Chondrocyte (in vitro differentiated cells): ENCODE measurements around the gene TMEM270. TPM values are rescaled to one million over a fixed set of nuclear protein-coding genes. Genes with fewer than 3 reads are reported as not detected.

ENCODE experiments used
- DNase-seq: peaks from one replicate; pipeline ENCODE4 v3.0.0; 2021; ENCODE audit warnings: mixed read lengths, low spot score
- H3K27ac Mint-ChIP-seq: one replicate; pipeline ENCODE4 v1.8.0; 2021; ENCODE audit warnings: mild to moderate bottlenecking, moderate library complexity, mixed read lengths; ENCODE audit not compliant: unreplicated experiment
- H3K27me3 Mint-ChIP-seq: 2 replicates; pipeline ENCODE4 v1.8.0; 2021; ENCODE audit warnings: low read depth, mixed read lengths
- H3K36me3 Mint-ChIP-seq: 2 replicates; pipeline ENCODE4 v1.8.0; 2021; ENCODE audit warnings: low read depth, mixed read lengths
- H3K4me1 Mint-ChIP-seq: 2 replicates; pipeline ENCODE4 v1.8.0; 2021; ENCODE audit warnings: low read depth, mild to moderate bottlenecking, mixed read lengths
- H3K4me3 Mint-ChIP-seq: one replicate; pipeline ENCODE4 v1.8.0; 2021; ENCODE audit warnings: mild to moderate bottlenecking, moderate library complexity, mixed read lengths; ENCODE audit not compliant: unreplicated experiment
- H3K9me3 Mint-ChIP-seq: 2 replicates; pipeline ENCODE4 v1.8.0; 2021; ENCODE audit warnings: low read depth, mixed read lengths
- total RNA-seq: library from RNA; stranded (reverse); gene quantifications from 3 replicates; pipeline ENCODE4 v1.2.1, GENCODE V29; 2021
- TF ChIP-seq, protein P1 (sequence below): fragments of 200-600 bp; sonication (generic); IDR thresholded peaks from 2 replicates; pipeline ENCODE4 v1.5.0; 2021; ENCODE audit warnings: antibody characterized with exemption, mild to moderate bottlenecking, moderate library complexity

The TMEM270 gene
- total RNA-seq, 1 donor from 2014 or later = 0.25 TPM

DNA sequence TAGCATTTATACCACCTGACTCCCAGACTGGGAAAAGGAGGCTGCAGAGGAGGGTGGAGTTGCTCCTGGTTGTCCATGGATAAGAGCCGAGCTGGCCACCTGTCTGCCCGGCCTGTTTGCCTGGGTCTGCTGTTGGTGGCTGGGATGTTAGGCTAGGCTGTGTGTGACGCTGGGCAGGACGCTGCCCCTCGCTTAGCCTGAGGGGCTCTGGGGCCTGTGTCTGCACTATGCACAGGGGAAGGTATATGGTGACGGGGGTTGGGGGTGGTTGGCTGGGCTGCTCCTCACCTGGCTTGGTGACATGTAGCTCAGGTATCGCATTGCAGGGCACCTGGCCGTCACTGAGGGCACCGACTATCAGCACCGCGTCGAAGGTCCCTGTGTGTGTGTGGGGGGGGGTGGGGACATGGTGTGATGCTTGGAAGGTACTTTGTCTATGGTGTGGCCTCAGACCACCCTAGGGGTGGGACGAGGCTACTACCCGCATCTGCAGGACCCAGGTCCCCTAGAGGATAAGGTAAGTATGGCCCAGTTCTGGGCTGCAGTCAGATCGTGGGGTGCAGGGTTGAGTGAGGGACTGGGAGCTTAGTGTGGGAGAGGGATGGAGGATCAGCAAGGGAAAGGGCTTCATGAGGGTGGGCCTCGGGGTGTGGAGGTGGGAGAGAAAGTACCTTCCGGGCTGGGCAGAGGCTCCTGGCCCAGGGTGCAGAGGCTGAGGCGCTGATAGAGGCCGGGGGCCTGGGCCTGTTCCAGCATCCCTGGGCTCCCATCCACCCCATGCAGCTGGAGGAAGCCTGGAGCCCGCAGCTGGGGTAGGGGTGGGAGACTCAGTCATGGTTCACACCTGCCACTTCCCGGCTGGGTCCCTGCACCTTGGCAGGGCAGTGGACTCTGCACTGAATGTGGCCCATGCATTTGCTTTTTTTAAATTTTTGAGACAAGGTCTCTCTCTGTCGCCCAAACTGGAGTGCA, 20.9 kb upstream of the TMEM270 start:
- Mint-ChIP-seq H3K9me3 (no peaks in the 10 kb centered on the region), H3K27ac (no peak overlapping the region), H3K4me3 (no peak overlapping the region), H3K4me1 (peaks cover 3% of the 10 kb centered on the region), H3K27me3 (no peaks in the 10 kb centered on the region), H3K36me3 (no peaks in the 10 kb centered on the region)
- TF ChIP-seq, protein P1, sequence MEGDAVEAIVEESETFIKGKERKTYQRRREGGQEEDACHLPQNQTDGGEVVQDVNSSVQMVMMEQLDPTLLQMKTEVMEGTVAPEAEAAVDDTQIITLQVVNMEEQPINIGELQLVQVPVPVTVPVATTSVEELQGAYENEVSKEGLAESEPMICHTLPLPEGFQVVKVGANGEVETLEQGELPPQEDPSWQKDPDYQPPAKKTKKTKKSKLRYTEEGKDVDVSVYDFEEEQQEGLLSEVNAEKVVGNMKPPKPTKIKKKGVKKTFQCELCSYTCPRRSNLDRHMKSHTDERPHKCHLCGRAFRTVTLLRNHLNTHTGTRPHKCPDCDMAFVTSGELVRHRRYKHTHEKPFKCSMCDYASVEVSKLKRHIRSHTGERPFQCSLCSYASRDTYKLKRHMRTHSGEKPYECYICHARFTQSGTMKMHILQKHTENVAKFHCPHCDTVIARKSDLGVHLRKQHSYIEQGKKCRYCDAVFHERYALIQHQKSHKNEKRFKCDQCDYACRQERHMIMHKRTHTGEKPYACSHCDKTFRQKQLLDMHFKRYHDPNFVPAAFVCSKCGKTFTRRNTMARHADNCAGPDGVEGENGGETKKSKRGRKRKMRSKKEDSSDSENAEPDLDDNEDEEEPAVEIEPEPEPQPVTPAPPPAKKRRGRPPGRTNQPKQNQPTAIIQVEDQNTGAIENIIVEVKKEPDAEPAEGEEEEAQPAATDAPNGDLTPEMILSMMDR = no peak
- DNase-seq = no peak

DNA sequence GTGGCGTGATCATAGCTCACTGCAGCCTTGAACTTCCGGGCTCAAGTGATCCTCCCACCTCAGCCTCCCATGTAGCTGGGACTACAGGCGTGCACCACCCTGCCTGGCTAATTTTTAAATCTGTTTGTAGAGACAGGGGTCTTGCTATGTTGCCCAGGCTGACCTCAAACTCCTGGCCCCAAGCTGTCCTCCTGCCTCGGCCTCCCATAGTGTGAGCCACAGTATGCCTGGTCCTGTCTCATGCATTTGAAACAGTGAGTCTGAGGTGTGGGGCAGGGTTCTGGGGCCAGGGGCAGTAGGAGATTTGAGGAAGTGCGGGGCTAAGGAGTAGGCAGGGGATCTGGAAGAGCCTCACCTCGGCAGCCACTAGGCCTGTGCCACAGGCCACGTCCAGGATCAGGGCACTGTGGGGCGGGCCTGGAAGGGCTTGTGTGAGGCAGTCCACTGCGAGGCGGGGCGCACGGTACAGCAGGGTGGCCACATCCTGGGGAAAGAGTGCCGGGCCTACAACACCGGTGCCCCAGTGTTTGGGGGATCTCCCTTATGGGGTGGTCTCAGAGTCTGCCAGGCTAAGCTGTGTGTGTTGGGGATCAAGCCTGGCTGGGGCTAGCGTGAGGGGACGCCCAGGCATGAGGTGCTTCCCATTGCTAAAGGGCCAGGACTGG, 20.1 kb upstream of the TMEM270 start:
- no peaks in the 10 kb centered on the region for H3K27me3 Mint-ChIP-seq
- DNase-seq = no peak
- H3K4me1 Mint-ChIP-seq = peaks cover 6% of the 10 kb centered on the region
- H3K9me3 Mint-ChIP-seq = no peaks in the 10 kb centered on the region
- peak overlapping the region; percentile 12 for H3K4me3 Mint-ChIP-seq
- H3K36me3 Mint-ChIP-seq = no peaks in the 10 kb centered on the region
- H3K27ac Mint-ChIP-seq = no peak overlapping the region
- TF ChIP-seq, protein P1 = no peak

DNA sequence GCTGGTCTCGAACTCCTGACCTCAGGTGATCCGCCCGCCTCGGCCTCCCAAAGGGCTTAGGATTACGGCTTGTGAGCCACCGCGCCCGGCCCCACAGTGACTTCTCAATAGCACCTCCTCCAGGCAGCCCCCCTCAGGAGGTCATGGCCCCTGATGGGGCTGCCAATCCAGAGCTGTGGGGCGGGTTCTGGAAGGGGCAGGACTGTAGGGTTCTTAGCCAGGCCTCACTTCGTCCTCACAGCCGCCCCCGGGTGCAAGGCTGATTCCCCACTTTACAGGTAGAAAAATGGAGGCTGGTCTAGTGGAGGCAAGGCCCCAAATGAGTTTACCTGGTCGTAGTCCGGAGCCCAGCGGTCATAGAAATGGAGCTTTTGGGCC, 19.3 kb upstream of the TMEM270 start:
- Mint-ChIP-seq H3K9me3 (no peaks in the 10 kb centered on the region), H3K4me1 (peaks cover 6% of the 10 kb centered on the region), H3K27ac (no peak overlapping the region), H3K27me3 (no peaks in the 10 kb centered on the region), H3K36me3 (no peaks in the 10 kb centered on the region), H3K4me3 (peak overlapping the region; percentile 86)
- TF ChIP-seq, protein P1 = no peak
- no peak for DNase-seq

DNA sequence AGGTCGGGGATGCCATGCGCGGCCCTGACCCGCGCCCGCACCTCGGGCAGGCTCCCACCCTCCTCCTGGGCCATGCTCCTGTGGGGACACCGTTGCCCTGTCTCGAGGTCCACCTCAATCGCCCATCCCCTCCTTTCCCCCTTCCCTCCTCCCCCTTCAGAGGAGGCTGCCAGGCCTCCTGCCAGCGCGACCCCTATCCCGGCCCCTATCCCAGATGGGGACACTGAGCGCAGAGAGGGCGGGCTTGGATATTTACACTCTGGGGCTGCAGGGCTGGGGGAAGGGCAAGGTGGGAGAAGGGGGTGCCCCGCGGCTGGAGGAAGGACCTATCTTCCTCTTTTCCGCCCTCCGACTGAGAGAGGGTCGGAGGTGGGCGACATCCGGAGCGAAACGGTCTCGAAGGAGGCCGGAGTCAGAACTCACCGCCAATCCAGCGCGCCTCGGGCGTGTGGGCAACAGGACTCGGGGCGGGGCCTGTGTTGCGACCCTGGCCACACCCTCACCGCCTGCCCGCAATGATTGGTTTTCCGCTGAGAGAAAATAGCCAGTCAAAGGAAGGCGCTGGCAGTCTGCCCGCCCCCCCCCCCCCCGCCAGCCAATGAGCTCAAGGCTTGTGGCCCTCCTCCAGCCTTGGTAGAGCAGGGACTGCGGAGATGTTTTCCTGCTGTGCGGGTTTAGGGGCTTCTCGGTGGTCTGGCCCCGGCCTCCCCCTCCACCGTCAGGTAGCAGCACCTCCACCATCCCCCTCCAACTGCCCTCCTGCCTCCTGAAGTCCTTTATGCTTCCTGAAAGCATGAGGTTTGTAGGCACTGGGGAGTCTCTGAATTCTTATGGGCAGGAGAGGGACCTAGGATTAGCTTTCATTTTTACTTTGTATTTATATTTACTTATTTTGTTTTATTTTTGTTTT, 18.6 kb upstream of the TMEM270 start, which contains the start of gene METTL27:
Gene METTL27, minus strand, starts transcription at position 450 of the 910 bp plus-strand sequence. Its CDS starts 376 bp downstream, at position 74.
- H3K4me1 Mint-ChIP-seq = peaks cover 6% of the 10 kb centered on the region
- no peaks in the 10 kb centered on the region for H3K27me3 Mint-ChIP-seq
- no peak for DNase-seq
- peak within 1 kb of the TSS; percentile 86 for H3K4me3 Mint-ChIP-seq
- no peaks in the 10 kb centered on the region for H3K9me3 Mint-ChIP-seq
- H3K27ac Mint-ChIP-seq = peak within 1 kb of the TSS; percentile 85
- TF ChIP-seq, protein P1 = no peak
- H3K36me3 Mint-ChIP-seq = no peaks in the 10 kb centered on the region
